ENCODE results near the gene PRPH2. TPM values are rescaled to one million over a fixed set of nuclear protein-coding genes. Genes with fewer than 3 reads are reported as not detected.
"Not testable (repeated sequence)": the region's sequence is repeated elsewhere in the genome, so short reads cannot be mapped to it uniquely, and the experiment has no call there.

PRPH2 gene
- total RNA-seq, 2 experiments from 2014 or later, result 0.08 to 0.11 TPM

- POLR2A ChIA-PET, result interaction anchor here (0.7 to 1.1 kb wide), 2 partner anchors 11 to 291 kb away, joined by 3 read pairs; no protein-coding TSS in a partner anchor
- Histone ChIP-seq H3K4me3 (ENCODE audit: low read length) (no peak overlapping the region), H3K27me3 (ENCODE audit: control insufficient read depth in 1 of 2, insufficient read depth in 2 of 2, low read length in 2 of 2) (no peaks in the 10 kb centered on the region), H3K27ac (ENCODE audit: low read depth in 1 of 2, low read length in 2 of 2) (no peak overlapping the region), H3K9me3 (ENCODE audit: control insufficient read depth in 1 of 2, insufficient read depth in 1 of 2, low read length in 2 of 2) (no peaks in the 10 kb centered on the region), H3K4me1 (ENCODE audit: insufficient read depth, low read length) (no peaks in the 10 kb centered on the region), H3K36me3 (ENCODE audit: insufficient read depth, low read length) (no peaks in the 10 kb centered on the region)
- no peak for TF ChIP-seq CTCF (IDR thresholded peaks at IDR 0.05)
- H3K4me3 Mint-ChIP-seq, result no peak overlapping the region
- no peaks in the 10 kb centered on the region for H3K4me1 Mint-ChIP-seq (ENCODE audit: low read depth)
- ATAC-seq (ENCODE audit: poor library complexity), result no peak
- H3K9me3 Mint-ChIP-seq, result no peaks in the 10 kb centered on the region
- CTCF ChIA-PET, result no interaction called here
- no peaks in the 10 kb centered on the region for H3K27me3 Mint-ChIP-seq
- no peak overlapping the region for H3K27ac Mint-ChIP-seq
- no peaks in the 10 kb centered on the region for H3K36me3 Mint-ChIP-seq (ENCODE audit: low read depth)
- no peak for DNase-seq
- intact Hi-C loops (cut with DNase I, micrococcal nuclease), result no loop called here
Measured at GRCh38 chr6:42704251-42704936, 18.0 kb downstream of the PRPH2 start.

- H3K9me3 ChIP-seq (ENCODE audit: control insufficient read depth in 1 of 2, insufficient read depth in 1 of 2, low read length in 2 of 2); H3K36me3 ChIP-seq (ENCODE audit: insufficient read depth, low read length); H3K27me3 ChIP-seq (ENCODE audit: control insufficient read depth in 1 of 2, insufficient read depth in 2 of 2, low read length in 2 of 2); ATAC-seq (ENCODE audit: poor library complexity); H3K36me3 Mint-ChIP-seq (ENCODE audit: low read depth); H3K4me3 ChIP-seq (ENCODE audit: low read length); H3K27ac ChIP-seq (ENCODE audit: low read depth in 1 of 2, low read length in 2 of 2); DNase-seq; intact Hi-C loops (cut with DNase I, micrococcal nuclease); H3K4me1 ChIP-seq (ENCODE audit: insufficient read depth, low read length); H3K9me3 Mint-ChIP-seq; H3K4me1 Mint-ChIP-seq (ENCODE audit: low read depth); H3K27me3 Mint-ChIP-seq; H3K27ac Mint-ChIP-seq; CTCF ChIA-PET; H3K4me3 Mint-ChIP-seq: not testable (repeated sequence)
- POLR2A ChIA-PET, result interaction anchor here (1.4 kb wide), 1 partner anchor 10 kb away, joined by 3 read pairs; no protein-coding TSS in a partner anchor
Measured at GRCh38 chr6:42702786-42703185, 19.6 kb downstream of the PRPH2 start.

- H3K9me3 ChIP-seq (ENCODE audit: control insufficient read depth in 1 of 2, insufficient read depth in 1 of 2, low read length in 2 of 2), result no peaks in the 10 kb centered on the region
- CTCF ChIA-PET, result interaction anchor here (0.6 kb wide), 1 partner anchor 9 kb away, joined by 3 read pairs; no protein-coding TSS in a partner anchor
- TF ChIP-seq CTCF (IDR thresholded peaks at IDR 0.05), result no peak
- no peak for DNase-seq
- Mint-ChIP-seq H3K4me3 (no peak overlapping the region), H3K9me3 (no peaks in the 10 kb centered on the region), H3K36me3 (ENCODE audit: low read depth) (no peaks in the 10 kb centered on the region), H3K27me3 (no peaks in the 10 kb centered on the region), H3K4me1 (ENCODE audit: low read depth) (no peaks in the 10 kb centered on the region), H3K27ac (no peak overlapping the region)
- no peaks in the 10 kb centered on the region for H3K36me3 ChIP-seq (ENCODE audit: insufficient read depth, low read length)
- H3K27me3 ChIP-seq (ENCODE audit: control insufficient read depth in 1 of 2, insufficient read depth in 2 of 2, low read length in 2 of 2), result no peaks in the 10 kb centered on the region
- POLR2A ChIA-PET, result interaction anchor here (1.4 kb wide), 1 partner anchor 10 kb away, joined by 3 read pairs; no protein-coding TSS in a partner anchor
- intact Hi-C loops (cut with DNase I, micrococcal nuclease), result no loop called here
- H3K4me3 ChIP-seq (ENCODE audit: low read length), result no peak overlapping the region
- no peak overlapping the region for H3K27ac ChIP-seq (ENCODE audit: low read depth in 1 of 2, low read length in 2 of 2)
- no peaks in the 10 kb centered on the region for H3K4me1 ChIP-seq (ENCODE audit: insufficient read depth, low read length)
- ATAC-seq (ENCODE audit: poor library complexity), result no peak
Measured at GRCh38 chr6:42702200-42702599, 20.2 kb downstream of the PRPH2 start.

DNA sequence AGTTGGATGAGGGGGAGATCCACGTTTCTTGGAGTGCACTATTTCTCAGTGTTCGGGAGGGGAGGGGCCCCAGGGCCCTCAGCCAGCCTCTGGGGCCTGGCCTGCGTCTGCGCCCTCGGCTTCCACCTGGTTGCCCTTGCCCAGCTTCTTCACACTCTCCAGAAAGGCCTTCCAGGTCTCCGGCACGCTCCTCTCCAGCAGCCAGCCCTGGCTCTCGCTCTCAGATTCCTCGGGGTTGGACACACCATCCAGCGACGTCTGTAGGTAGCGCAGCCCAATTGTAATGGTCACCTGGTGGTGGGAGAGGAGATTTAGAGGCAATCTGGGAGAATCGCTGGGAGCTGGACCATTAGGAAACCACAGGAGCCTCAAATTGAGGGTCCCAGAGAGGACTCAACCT is 24.2 kb downstream of the PRPH2 start:
- H3K27me3 Mint-ChIP-seq, result no peaks in the 10 kb centered on the region
- no peaks in the 10 kb centered on the region for H3K9me3 Mint-ChIP-seq
- intact Hi-C loops (cut with DNase I, micrococcal nuclease), result no loop called here
- CTCF ChIA-PET, result no interaction called here
- Histone ChIP-seq H3K9me3 (ENCODE audit: control insufficient read depth in 1 of 2, insufficient read depth in 1 of 2, low read length in 2 of 2) (no peaks in the 10 kb centered on the region), H3K27me3 (ENCODE audit: control insufficient read depth in 1 of 2, insufficient read depth in 2 of 2, low read length in 2 of 2) (no peaks in the 10 kb centered on the region), H3K36me3 (ENCODE audit: insufficient read depth, low read length) (peaks cover 2% of the 10 kb centered on the region), H3K4me1 (ENCODE audit: insufficient read depth, low read length) (peaks cover 9% of the 10 kb centered on the region), H3K4me3 (ENCODE audit: low read length) (no peak overlapping the region), H3K27ac (ENCODE audit: low read depth in 1 of 2, low read length in 2 of 2) (no peak overlapping the region)
- H3K27ac Mint-ChIP-seq, result no peak overlapping the region
- ATAC-seq (ENCODE audit: poor library complexity) (no peak), DNase-seq (no peak)
- TF ChIP-seq CTCF (IDR thresholded peaks at IDR 0.05), result no peak
- H3K4me1 Mint-ChIP-seq (ENCODE audit: low read depth), result peaks cover 20% of the 10 kb centered on the region
- H3K36me3 Mint-ChIP-seq (ENCODE audit: low read depth), result peaks cover 10% of the 10 kb centered on the region
- no peak overlapping the region for H3K4me3 Mint-ChIP-seq
- POLR2A ChIA-PET, result no interaction called here

All from CD4-positive, alpha-beta T cell (primary cell).